HCT116 (cell line): ENCODE data around the gene CHRNG.

Experiments used
- CTCF ChIP-seq, 3 experiments: fragments of 200-600 bp in 1 of 3; sonication (generic) in 1 of 3; IDR thresholded peaks in 2 of 3; conservative IDR thresholded peaks in 1 of 3; 2 replicates each; pipeline ENCODE4 v1.5.1; 2012 to 2017; ENCODE audit warnings: low read depth in 2 of 3, low read length in 2 of 3, antibody characterized with exemption in 1 of 3, borderline replicate concordance in 1 of 3, control low read depth in 1 of 3, mild to moderate bottlenecking in 1 of 3, mixed read lengths in 1 of 3, mixed run types in 1 of 3, moderate library complexity in 1 of 3; ENCODE audit not compliant: insufficient read depth in 1 of 3
- RAD21 ChIP-seq: IDR thresholded peaks from 2 replicates; pipeline ENCODE4 v1.6.1; 2012; ENCODE audit warnings: low read depth, mild to moderate bottlenecking
- YY1 ChIP-seq: IDR thresholded peaks from 2 replicates; pipeline ENCODE4 v1.6.1; 2011; ENCODE audit warnings: low read length, low read depth, moderate library complexity, mild to moderate bottlenecking; ENCODE audit not compliant: insufficient replicate concordance; ENCODE audit errors: extremely low read depth

GRCh38 chr2:232492963-232493700 is 46.4 kb upstream of the CHRNG start:
- TF ChIP-seq YY1 (no peak), CTCF (IDR thresholded peaks at IDR 0.05 in 2 of 3, conservative IDR thresholded peaks at IDR 0.05 in 1 of 3; ENCODE audit: borderline replicate concordance in 1 of 3, insufficient read depth in 1 of 3, low read depth in 2 of 3, low read length in 2 of 3) (no peak), RAD21 (no peak)
